GM23338 (cell line): Measurements from ENCODE around the gene SCARF1. TPM values are rescaled to one million over a fixed set of nuclear protein-coding genes. Genes with fewer than 3 reads are reported as not detected.

Source experiments
- ATAC-seq: fragments of 200-7000 bp; cut with Tn5 transposase; 3 replicates; pipeline ENCODE4 v1.9.1; 2020
- DNase-seq: peaks from one replicate; pipeline ENCODE4 v3.0.0-alpha.2; 2015; ENCODE audit warnings: low spot score
- H2AFZ ChIP-seq: fragments of 200-600 bp; sonication (generic); 2 replicates; pipeline ENCODE4 v1.8.0; 2016; ENCODE audit warnings: antibody characterized with exemption, mild to moderate bottlenecking, moderate library complexity
- H3F3A ChIP-seq: fragments of 200-600 bp; sonication (generic); replicated peaks from 2 replicates; pipeline ENCODE4 v1.8.0; 2017; ENCODE audit warnings: antibody characterized with exemption, mixed run types, low read depth
- H3K27ac ChIP-seq: fragments of 200-600 bp; sonication (generic); 2 replicates; pipeline ENCODE4 v1.6.1; 2016; ENCODE audit warnings: low read depth
- H3K27me3 ChIP-seq: fragments of 200-600 bp; sonication (generic); 2 replicates; pipeline ENCODE4 v1.8.0; 2016; ENCODE audit warnings: mild to moderate bottlenecking, mixed run types, moderate library complexity; ENCODE audit not compliant: insufficient read depth
- H3K36me3 ChIP-seq: fragments of 200-600 bp; sonication (generic); 2 replicates; pipeline ENCODE4 v1.8.0; 2016; ENCODE audit warnings: mild to moderate bottlenecking; ENCODE audit not compliant: insufficient read depth
- H3K4me1 ChIP-seq: fragments of 200-600 bp; sonication (generic); 2 replicates; pipeline ENCODE4 v1.8.0; 2016; ENCODE audit warnings: mild to moderate bottlenecking, moderate library complexity; ENCODE audit not compliant: insufficient read depth
- H3K4me2 ChIP-seq: fragments of 200-600 bp; sonication (generic); 2 replicates; pipeline ENCODE4 v1.7.1; 2017; ENCODE audit warnings: mixed run types
- H3K4me3 ChIP-seq: fragments of 200-600 bp; sonication (generic); 2 replicates; pipeline ENCODE4 v1.6.1; 2016; ENCODE audit warnings: mixed run types
- H3K79me2 ChIP-seq: fragments of 200-600 bp; sonication (generic); replicated peaks from 2 replicates; pipeline ENCODE4 v1.8.0; 2017; ENCODE audit warnings: mild to moderate bottlenecking; ENCODE audit not compliant: insufficient read depth
- H3K9me2 ChIP-seq: fragments of 200-600 bp; sonication (generic); 2 replicates; pipeline ENCODE4 v1.8.0; 2017; ENCODE audit not compliant: insufficient read depth
- H4K20me1 ChIP-seq: fragments of 200-600 bp; sonication (generic); replicated peaks from 2 replicates; pipeline ENCODE4 v1.8.0; 2017; ENCODE audit warnings: mild to moderate bottlenecking; ENCODE audit not compliant: insufficient read depth
- H3K27ac Mint-ChIP-seq: 2 replicates; pipeline ENCODE4 v1.8.0; 2020; ENCODE audit warnings: inconsistent platforms, mild to moderate bottlenecking, moderate library complexity, mixed read lengths
- H3K27me3 Mint-ChIP-seq: 3 replicates; pipeline ENCODE4 v1.8.0; 2022; ENCODE audit warnings: low read depth, mild to moderate bottlenecking, moderate library complexity, mixed read lengths, inconsistent platforms; ENCODE audit not compliant: insufficient read depth, poor library complexity
- H3K36me3 Mint-ChIP-seq: 3 replicates; pipeline ENCODE4 v1.8.0; 2021; ENCODE audit warnings: low read depth, mild to moderate bottlenecking, inconsistent platforms, moderate library complexity, mixed read lengths
- H3K4me1 Mint-ChIP-seq: 3 replicates; pipeline ENCODE4 v1.8.0; 2020; ENCODE audit warnings: mild to moderate bottlenecking, inconsistent platforms, mixed read lengths
- H3K4me3 Mint-ChIP-seq: 3 replicates; pipeline ENCODE4 v1.8.0; 2021; ENCODE audit warnings: moderate library complexity, mild to moderate bottlenecking, inconsistent platforms, mixed read lengths
- H3K9me3 Mint-ChIP-seq: 3 replicates; pipeline ENCODE4 v1.8.0; 2020; ENCODE audit warnings: moderate library complexity, mild to moderate bottlenecking, inconsistent platforms, mixed read lengths
- CREB1 ChIP-seq: fragments of 250-450 bp; sonication (Bioruptor Pico); IDR thresholded peaks from 2 replicates; pipeline ENCODE4 v1.5.0; 2020; ENCODE audit warnings: low read depth, mild to moderate bottlenecking, moderate library complexity
- EZH2 ChIP-seq: fragments of 200-600 bp; sonication (generic); IDR thresholded peaks from one replicate; pipeline ENCODE4 v1.8.0; 2017; ENCODE audit warnings: antibody characterized with exemption, mild to moderate bottlenecking, low read depth; ENCODE audit not compliant: unreplicated experiment
- EZH2phosphoT487 ChIP-seq: fragments of 200-600 bp; sonication (generic); IDR thresholded peaks from one replicate; pipeline ENCODE4 v1.8.1; 2018; ENCODE audit warnings: antibody characterized with exemption; ENCODE audit not compliant: unreplicated experiment
- JUNB ChIP-seq: IDR thresholded peaks from one replicate; pipeline ENCODE4 v1.6.1; 2016; ENCODE audit warnings: antibody characterized with exemption; ENCODE audit not compliant: unreplicated experiment
- NANOG ChIP-seq: IDR thresholded peaks from 2 replicates; pipeline ENCODE4 v1.6.1; 2016; ENCODE audit warnings: antibody characterized with exemption, borderline replicate concordance
- POLR2AphosphoS5 ChIP-seq: IDR thresholded peaks from 2 replicates; pipeline ENCODE4 v1.6.1; 2016; ENCODE audit warnings: antibody characterized with exemption, low read depth
- STAT1 ChIP-seq: IDR thresholded peaks from one replicate; pipeline ENCODE4 v1.6.1; 2016; ENCODE audit warnings: antibody characterized with exemption; ENCODE audit not compliant: unreplicated experiment
- ZNF114 ChIP-seq: fragments of 250-450 bp; sonication (Bioruptor Pico); IDR thresholded peaks from 2 replicates; pipeline ENCODE4 v1.5.0; 2020; ENCODE audit warnings: mild to moderate bottlenecking, moderate library complexity
- ZNF331 ChIP-seq: fragments of 250-450 bp; sonication (Bioruptor Pico); IDR thresholded peaks from 2 replicates; pipeline ENCODE4 v1.5.0; 2020; ENCODE audit warnings: low read depth, mild to moderate bottlenecking, moderate library complexity
- polyA plus RNA-seq: library from polyadenylated mRNA; unstranded; fragments of >200 nt; fragmentation: Nextera tagmentation; extraction: Ambion mirVana; gene quantifications from 2 replicates; pipeline ENCODE4 v1.2.1, GENCODE V29; 2016
- total RNA-seq: library from RNA; depleted of rRNA; stranded (reverse); fragments of >200 nt; shearing (Covaris generic); gene quantifications from 2 replicates; pipeline ENCODE4 v1.2.3, GENCODE V29; 2014
- TF ChIP-seq, protein P1 (sequence below): fragments of 250-450 bp; sonication (Bioruptor Pico); IDR thresholded peaks from 2 replicates; pipeline ENCODE4 v1.5.0; 2020; ENCODE audit warnings: mild to moderate bottlenecking, moderate library complexity
- TF ChIP-seq, protein P2 (sequence below): IDR thresholded peaks from one replicate; pipeline ENCODE4 v1.6.1; 2018; ENCODE audit warnings: antibody characterized with exemption; ENCODE audit not compliant: unreplicated experiment
- TF ChIP-seq, protein P3 (sequence below): IDR thresholded peaks from 2 replicates; pipeline ENCODE4 v1.6.1; 2016; ENCODE audit warnings: antibody characterized with exemption
- TF ChIP-seq, protein P4 (sequence below), 2 experiments: fragments of 200-600 bp in 1 of 2; sonication (generic) in 1 of 2; conservative IDR thresholded peaks; 2 replicates each; pipeline versions ENCODE4 v1.5.1 to v1.6.1; 2016 to 2017; ENCODE audit warnings: antibody characterized with exemption in 2 of 2, low read depth in 2 of 2, mild to moderate bottlenecking in 2 of 2, moderate library complexity in 1 of 2

SCARF1 gene
- total and polyA plus RNA-seq, 2 experiments from 2014 or later, result 0.76 to 1.6 TPM

DNA sequence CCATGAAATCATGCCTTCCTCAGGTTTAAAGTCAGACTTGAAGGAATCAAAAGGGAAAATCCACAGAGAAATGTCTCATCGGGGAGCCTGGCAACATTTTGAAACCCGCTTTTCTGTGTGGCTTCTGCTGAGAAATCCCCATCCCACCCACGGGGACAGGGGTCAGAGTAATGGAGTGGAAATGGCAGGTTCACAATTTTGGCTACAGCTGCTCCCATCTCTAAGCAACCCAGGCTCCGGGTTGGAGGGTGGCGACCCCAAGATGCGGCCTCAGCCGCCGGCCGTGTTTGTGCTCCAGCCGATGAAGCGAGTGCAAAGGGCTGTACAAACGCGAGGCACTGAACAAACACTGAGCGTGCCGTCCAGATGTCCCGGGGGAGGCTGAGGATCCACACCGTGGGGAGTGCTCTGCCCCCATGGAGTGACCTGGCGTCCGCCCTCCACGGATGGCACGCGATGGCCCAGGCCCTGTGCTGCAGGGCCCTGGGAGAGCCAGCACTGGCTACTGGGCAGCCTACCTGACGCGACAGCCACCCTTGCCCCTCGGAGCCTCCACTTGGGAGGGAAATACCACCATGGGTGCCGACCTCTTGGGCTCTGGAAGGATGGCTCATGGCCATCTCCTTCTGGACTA, 39.1 kb downstream of the SCARF1 start:
- H3K27me3 ChIP-seq, result no peaks in the 10 kb centered on the region
- Mint-ChIP-seq H3K9me3 (peaks cover 6% of the 10 kb centered on the region), H3K36me3 (peaks cover 7% of the 10 kb centered on the region), H3K27ac (no peak overlapping the region), H3K4me3 (no peak overlapping the region), H3K27me3 (peaks cover 12% of the 10 kb centered on the region), H3K4me1 (peaks cover 10% of the 10 kb centered on the region)
- TF ChIP-seq, protein P1, sequence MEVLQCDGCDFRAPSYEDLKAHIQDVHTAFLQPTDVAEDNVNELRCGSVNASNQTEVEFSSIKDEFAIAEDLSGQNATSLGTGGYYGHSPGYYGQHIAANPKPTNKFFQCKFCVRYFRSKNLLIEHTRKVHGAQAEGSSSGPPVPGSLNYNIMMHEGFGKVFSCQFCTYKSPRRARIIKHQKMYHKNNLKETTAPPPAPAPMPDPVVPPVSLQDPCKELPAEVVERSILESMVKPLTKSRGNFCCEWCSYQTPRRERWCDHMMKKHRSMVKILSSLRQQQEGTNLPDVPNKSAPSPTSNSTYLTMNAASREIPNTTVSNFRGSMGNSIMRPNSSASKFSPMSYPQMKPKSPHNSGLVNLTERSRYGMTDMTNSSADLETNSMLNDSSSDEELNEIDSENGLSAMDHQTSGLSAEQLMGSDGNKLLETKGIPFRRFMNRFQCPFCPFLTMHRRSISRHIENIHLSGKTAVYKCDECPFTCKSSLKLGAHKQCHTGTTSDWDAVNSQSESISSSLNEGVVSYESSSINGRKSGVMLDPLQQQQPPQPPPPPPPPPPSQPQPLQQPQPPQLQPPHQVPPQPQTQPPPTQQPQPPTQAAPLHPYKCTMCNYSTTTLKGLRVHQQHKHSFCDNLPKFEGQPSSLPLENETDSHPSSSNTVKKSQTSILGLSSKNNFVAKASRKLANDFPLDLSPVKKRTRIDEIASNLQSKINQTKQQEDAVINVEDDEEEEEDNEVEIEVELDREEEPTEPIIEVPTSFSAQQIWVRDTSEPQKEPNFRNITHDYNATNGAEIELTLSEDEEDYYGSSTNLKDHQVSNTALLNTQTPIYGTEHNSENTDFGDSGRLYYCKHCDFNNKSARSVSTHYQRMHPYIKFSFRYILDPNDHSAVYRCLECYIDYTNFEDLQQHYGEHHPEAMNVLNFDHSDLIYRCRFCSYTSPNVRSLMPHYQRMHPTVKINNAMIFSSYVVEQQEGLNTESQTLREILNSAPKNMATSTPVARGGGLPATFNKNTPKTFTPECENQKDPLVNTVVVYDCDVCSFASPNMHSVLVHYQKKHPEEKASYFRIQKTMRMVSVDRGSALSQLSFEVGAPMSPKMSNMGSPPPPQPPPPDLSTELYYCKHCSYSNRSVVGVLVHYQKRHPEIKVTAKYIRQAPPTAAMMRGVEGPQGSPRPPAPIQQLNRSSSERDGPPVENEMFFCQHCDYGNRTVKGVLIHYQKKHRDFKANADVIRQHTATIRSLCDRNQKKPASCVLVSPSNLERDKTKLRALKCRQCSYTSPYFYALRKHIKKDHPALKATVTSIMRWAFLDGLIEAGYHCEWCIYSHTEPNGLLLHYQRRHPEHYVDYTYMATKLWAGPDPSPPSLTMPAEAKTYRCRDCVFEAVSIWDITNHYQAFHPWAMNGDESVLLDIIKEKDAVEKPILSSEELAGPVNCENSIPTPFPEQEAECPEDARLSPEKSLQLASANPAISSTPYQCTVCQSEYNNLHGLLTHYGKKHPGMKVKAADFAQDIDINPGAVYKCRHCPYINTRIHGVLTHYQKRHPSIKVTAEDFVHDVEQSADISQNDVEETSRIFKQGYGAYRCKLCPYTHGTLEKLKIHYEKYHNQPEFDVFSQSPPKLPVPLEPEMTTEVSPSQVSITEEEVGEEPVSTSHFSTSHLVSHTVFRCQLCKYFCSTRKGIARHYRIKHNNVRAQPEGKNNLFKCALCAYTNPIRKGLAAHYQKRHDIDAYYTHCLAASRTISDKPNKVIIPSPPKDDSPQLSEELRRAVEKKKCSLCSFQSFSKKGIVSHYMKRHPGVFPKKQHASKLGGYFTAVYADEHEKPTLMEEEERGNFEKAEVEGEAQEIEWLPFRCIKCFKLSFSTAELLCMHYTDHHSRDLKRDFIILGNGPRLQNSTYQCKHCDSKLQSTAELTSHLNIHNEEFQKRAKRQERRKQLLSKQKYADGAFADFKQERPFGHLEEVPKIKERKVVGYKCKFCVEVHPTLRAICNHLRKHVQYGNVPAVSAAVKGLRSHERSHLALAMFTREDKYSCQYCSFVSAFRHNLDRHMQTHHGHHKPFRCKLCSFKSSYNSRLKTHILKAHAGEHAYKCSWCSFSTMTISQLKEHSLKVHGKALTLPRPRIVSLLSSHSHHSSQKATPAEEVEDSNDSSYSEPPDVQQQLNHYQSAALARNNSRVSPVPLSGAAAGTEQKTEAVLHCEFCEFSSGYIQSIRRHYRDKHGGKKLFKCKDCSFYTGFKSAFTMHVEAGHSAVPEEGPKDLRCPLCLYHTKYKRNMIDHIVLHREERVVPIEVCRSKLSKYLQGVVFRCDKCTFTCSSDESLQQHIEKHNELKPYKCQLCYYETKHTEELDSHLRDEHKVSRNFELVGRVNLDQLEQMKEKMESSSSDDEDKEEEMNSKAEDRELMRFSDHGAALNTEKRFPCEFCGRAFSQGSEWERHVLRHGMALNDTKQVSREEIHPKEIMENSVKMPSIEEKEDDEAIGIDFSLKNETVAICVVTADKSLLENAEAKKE (CRISPR knock-in tag), result no peak
- TF ChIP-seq ZNF114 (CRISPR knock-in tag) (no peak), JUNB (no peak), EZH2phosphoT487 (no peak), NANOG (no peak), ZNF331 (CRISPR knock-in tag) (no peak), POLR2AphosphoS5 (no peak), STAT1 (no peak), EZH2 (no peak), CREB1 (no peak)
- TF ChIP-seq, protein P2, sequence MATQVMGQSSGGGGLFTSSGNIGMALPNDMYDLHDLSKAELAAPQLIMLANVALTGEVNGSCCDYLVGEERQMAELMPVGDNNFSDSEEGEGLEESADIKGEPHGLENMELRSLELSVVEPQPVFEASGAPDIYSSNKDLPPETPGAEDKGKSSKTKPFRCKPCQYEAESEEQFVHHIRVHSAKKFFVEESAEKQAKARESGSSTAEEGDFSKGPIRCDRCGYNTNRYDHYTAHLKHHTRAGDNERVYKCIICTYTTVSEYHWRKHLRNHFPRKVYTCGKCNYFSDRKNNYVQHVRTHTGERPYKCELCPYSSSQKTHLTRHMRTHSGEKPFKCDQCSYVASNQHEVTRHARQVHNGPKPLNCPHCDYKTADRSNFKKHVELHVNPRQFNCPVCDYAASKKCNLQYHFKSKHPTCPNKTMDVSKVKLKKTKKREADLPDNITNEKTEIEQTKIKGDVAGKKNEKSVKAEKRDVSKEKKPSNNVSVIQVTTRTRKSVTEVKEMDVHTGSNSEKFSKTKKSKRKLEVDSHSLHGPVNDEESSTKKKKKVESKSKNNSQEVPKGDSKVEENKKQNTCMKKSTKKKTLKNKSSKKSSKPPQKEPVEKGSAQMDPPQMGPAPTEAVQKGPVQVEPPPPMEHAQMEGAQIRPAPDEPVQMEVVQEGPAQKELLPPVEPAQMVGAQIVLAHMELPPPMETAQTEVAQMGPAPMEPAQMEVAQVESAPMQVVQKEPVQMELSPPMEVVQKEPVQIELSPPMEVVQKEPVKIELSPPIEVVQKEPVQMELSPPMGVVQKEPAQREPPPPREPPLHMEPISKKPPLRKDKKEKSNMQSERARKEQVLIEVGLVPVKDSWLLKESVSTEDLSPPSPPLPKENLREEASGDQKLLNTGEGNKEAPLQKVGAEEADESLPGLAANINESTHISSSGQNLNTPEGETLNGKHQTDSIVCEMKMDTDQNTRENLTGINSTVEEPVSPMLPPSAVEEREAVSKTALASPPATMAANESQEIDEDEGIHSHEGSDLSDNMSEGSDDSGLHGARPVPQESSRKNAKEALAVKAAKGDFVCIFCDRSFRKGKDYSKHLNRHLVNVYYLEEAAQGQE, result no peak
- TF ChIP-seq, protein P3, sequence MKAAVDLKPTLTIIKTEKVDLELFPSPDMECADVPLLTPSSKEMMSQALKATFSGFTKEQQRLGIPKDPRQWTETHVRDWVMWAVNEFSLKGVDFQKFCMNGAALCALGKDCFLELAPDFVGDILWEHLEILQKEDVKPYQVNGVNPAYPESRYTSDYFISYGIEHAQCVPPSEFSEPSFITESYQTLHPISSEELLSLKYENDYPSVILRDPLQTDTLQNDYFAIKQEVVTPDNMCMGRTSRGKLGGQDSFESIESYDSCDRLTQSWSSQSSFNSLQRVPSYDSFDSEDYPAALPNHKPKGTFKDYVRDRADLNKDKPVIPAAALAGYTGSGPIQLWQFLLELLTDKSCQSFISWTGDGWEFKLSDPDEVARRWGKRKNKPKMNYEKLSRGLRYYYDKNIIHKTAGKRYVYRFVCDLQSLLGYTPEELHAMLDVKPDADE, result no peak
- TF ChIP-seq, protein P4, sequence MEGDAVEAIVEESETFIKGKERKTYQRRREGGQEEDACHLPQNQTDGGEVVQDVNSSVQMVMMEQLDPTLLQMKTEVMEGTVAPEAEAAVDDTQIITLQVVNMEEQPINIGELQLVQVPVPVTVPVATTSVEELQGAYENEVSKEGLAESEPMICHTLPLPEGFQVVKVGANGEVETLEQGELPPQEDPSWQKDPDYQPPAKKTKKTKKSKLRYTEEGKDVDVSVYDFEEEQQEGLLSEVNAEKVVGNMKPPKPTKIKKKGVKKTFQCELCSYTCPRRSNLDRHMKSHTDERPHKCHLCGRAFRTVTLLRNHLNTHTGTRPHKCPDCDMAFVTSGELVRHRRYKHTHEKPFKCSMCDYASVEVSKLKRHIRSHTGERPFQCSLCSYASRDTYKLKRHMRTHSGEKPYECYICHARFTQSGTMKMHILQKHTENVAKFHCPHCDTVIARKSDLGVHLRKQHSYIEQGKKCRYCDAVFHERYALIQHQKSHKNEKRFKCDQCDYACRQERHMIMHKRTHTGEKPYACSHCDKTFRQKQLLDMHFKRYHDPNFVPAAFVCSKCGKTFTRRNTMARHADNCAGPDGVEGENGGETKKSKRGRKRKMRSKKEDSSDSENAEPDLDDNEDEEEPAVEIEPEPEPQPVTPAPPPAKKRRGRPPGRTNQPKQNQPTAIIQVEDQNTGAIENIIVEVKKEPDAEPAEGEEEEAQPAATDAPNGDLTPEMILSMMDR (conservative IDR thresholded peaks at IDR 0.05; ENCODE audit: low read depth in 2 of 2), result no peak
- ATAC-seq, result no peak
- no peaks in the 10 kb centered on the region for H3K36me3 ChIP-seq
- no peaks in the 10 kb centered on the region for H3F3A ChIP-seq
- no peak overlapping the region for H2AFZ ChIP-seq
- no peak for DNase-seq
- no peak overlapping the region for H3K4me3 ChIP-seq
- H3K4me1 ChIP-seq, result peaks cover 8% of the 10 kb centered on the region
- no peaks in the 10 kb centered on the region for H4K20me1 ChIP-seq
- H3K9me2 ChIP-seq, result no peaks in the 10 kb centered on the region
- H3K27ac ChIP-seq, result peak overlapping the region; percentile 39; the same call in 1 of the 2 replicates
- H3K4me2 ChIP-seq, result no peak overlapping the region
- H3K79me2 ChIP-seq, result no peaks in the 10 kb centered on the region
